ENCODE measurements around the gene TALDO1. TPM values are rescaled to one million over a fixed set of nuclear protein-coding genes. Genes with fewer than 3 reads are reported as not detected.

Gene TALDO1
- total and polyA plus RNA-seq, 2 of the 8 experiments (the other 6 are each of a cell fraction or from before 2014, with no cell fraction given) = 265 to 308 TPM

- Histone ChIP-seq H4K20me1 (replicated peaks in 1 of 2; ENCODE audit: control insufficient read depth in 1 of 2, insufficient read depth in 2 of 2, low read length in 2 of 2) (peaks cover 16 to 36% of the 10 kb centered on the region in 2 experiments), H4K8ac (ENCODE audit: extremely low read depth, insufficient read depth, low read length) (no peak overlapping the region), H3K27ac (ENCODE audit: low read depth, low read length) (no peak overlapping the region), H4K91ac (replicated peaks; ENCODE audit: insufficient read length, low read length) (no peak overlapping the region), H2BK5ac (ENCODE audit: low read depth, low read length) (no peak overlapping the region), H2BK15ac (ENCODE audit: low read length) (no peak overlapping the region), H4K5ac (ENCODE audit: insufficient read length, low read depth, low read length) (no peak overlapping the region), H3K4ac (replicated peaks; ENCODE audit: insufficient read length, low read depth, low read length) (no peak overlapping the region), H2BK20ac (ENCODE audit: low read length) (no peak overlapping the region), H3K4me1 (replicated peaks in 1 of 4; ENCODE audit: control insufficient read depth in 3 of 4, insufficient read depth in 4 of 4, low read length in 3 of 4) (peaks cover 0 to 7% (median 2%) of the 10 kb centered on the region in 4 experiments; a peak in 4 of 7 replicates), H3K56ac (replicated peaks; ENCODE audit: insufficient read length, low read depth, low read length) (no peak overlapping the region), H3K4me2 (ENCODE audit: insufficient read depth in 1 of 2, low read depth in 2 of 2, low read length in 2 of 2) (no peak overlapping the region), H2BK120ac (replicated peaks; ENCODE audit: low read depth, low read length) (no peak overlapping the region), H3K18ac (ENCODE audit: extremely low read depth, low read length) (no peak overlapping the region), H3K9me3 (ENCODE audit: insufficient read depth in 2 of 2, low read depth in 1 of 2, low read length in 1 of 2) (no peaks in the 10 kb centered on the region), H2BK12ac (ENCODE audit: low read depth, low read length) (no peak overlapping the region), H3K4me3 (ENCODE audit: extremely low read depth in 1 of 4, insufficient read depth in 2 of 4, low read depth in 3 of 4, low read length in 4 of 4) (no peak overlapping the region), H3K9ac (replicated peaks in 1 of 4; ENCODE audit: extremely low read depth in 1 of 4, low read depth in 3 of 4, low read length in 3 of 4) (no peak overlapping the region), H3K79me1 (ENCODE audit: low read depth, low read length) (peaks cover 3% of the 10 kb centered on the region; the same call in 1 of the 2 replicates), H3K23me2 (ENCODE audit: low read depth, low read length) (no peaks in the 10 kb centered on the region), H3K36me3 (ENCODE audit: control insufficient read depth in 2 of 4, insufficient read depth in 4 of 4, low read length in 3 of 4) (peaks cover 7 to 26% (median 22%) of the 10 kb centered on the region in 4 experiments; a peak in 7 of 8 replicates), H3K79me2 (ENCODE audit: control insufficient read depth in 1 of 2, insufficient read depth in 2 of 2, low read length in 2 of 2) (peaks cover 7 to 34% of the 10 kb centered on the region in 2 experiments; a peak in 3 of 4 replicates), H3K27me3 (replicated peaks in 1 of 4; ENCODE audit: control insufficient read depth in 3 of 4, extremely low read depth in 1 of 4, insufficient read depth in 3 of 4, low read length in 3 of 4) (no peaks in the 10 kb centered on the region), H3K14ac (ENCODE audit: insufficient read length) (no peak overlapping the region), H2AK5ac (ENCODE audit: low read depth, low read length) (no peak overlapping the region), H2AFZ (ENCODE audit: low read length) (no peak overlapping the region), H3K23ac (ENCODE audit: insufficient read length) (no peak overlapping the region)
- FAIRE-seq (no peak), DNase-seq (ENCODE audit: low read depth in 1 of 2, low spot score in 2 of 2) (no peak)
- POLR2A ChIA-PET (ENCODE audit: partially characterized antibody) = interaction anchor here (0.7 to 35.3 kb wide), 7 partner anchors 12 to 130 kb away, joined by 3 to 636 read pairs (median 4); partner anchors contain the start of gene TALDO1
- WGBS, 2 experiments (ENCODE audit: extremely low coverage in 1 of 2, insufficient coverage in 1 of 2, insufficient read length in 1 of 2, insufficient replicate concordance in 2 of 2, low coverage in 1 of 2, low lambda C conversion rate in 2 of 2, missing lambda C conversion rate in 1 of 2) = 90% methylated on average over 29 of the region's 32 CpGs; no CpG with 5 or more reads in 1 of the 2 experiments
- TF ChIP-seq JUN (IDR thresholded peaks at IDR 0.05; ENCODE audit: low read depth, low read length) (no peak), CHD2 (IDR thresholded peaks at IDR 0.05; ENCODE audit: low read length) (no peak), CTBP2 (IDR thresholded peaks at IDR 0.05; ENCODE audit: borderline replicate concordance, insufficient read depth, insufficient read length, low read length) (no peak)
- CTCF ChIA-PET (ENCODE audit: partially characterized antibody) = interaction anchor here (0.8 to 2.6 kb wide), 7 partner anchors 12 to 47 kb away, joined by 3 to 7 read pairs (median 4); no protein-coding TSS in a partner anchor
Measured at GRCh38 chr11:770642-771616, 23.7 kb downstream of the TALDO1 start.

Data from H1 (cell line).